PC-3 (cell line): ENCODE results near the gene CRLF3.
"Not testable (repeated sequence)": the region's sequence is repeated elsewhere in the genome, so short reads cannot be mapped to it uniquely, and the experiment has no call there.

Source experiments
- EZH2 ChIP-seq: fragments of 300-600 bp; sonication (generic); IDR thresholded peaks from one replicate; pipeline ENCODE4 v1.6.1; 2017; ENCODE audit warnings: antibody characterized with exemption, mild to moderate bottlenecking, low read length; ENCODE audit not compliant: unreplicated experiment
- TF ChIP-seq, protein P1 (sequence below): fragments of 300-600 bp; sonication (generic); conservative IDR thresholded peaks from 2 replicates; pipeline ENCODE4 v1.5.1; 2017; ENCODE audit warnings: antibody characterized with exemption, low read depth, mild to moderate bottlenecking, low read length

DNA sequence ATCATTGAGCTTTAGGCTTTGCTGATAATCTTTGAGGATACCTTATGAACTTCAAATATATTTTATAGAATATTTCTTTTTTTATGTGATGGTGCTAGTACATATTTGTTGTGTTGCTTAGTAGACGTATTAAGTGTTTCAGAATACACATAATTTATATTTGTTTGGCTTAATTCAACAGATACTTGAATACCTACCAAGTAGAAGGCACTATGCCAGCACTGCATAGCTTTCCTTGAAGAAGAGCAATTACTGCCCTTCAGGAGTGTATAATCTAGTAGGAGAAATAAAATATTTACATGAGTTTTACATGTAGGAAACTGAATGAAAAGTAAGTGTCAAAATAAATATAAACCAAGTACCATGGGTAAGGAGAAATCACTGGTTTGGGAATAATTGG lies 81.8 kb downstream of the CRLF3 start:
- TF ChIP-seq, protein P1, sequence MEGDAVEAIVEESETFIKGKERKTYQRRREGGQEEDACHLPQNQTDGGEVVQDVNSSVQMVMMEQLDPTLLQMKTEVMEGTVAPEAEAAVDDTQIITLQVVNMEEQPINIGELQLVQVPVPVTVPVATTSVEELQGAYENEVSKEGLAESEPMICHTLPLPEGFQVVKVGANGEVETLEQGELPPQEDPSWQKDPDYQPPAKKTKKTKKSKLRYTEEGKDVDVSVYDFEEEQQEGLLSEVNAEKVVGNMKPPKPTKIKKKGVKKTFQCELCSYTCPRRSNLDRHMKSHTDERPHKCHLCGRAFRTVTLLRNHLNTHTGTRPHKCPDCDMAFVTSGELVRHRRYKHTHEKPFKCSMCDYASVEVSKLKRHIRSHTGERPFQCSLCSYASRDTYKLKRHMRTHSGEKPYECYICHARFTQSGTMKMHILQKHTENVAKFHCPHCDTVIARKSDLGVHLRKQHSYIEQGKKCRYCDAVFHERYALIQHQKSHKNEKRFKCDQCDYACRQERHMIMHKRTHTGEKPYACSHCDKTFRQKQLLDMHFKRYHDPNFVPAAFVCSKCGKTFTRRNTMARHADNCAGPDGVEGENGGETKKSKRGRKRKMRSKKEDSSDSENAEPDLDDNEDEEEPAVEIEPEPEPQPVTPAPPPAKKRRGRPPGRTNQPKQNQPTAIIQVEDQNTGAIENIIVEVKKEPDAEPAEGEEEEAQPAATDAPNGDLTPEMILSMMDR = not testable (repeated sequence)
- TF ChIP-seq EZH2 = not testable (repeated sequence)
